HepG2 (cell line): ENCODE data around the gene TRPM1. TPM values are rescaled to one million over a fixed set of nuclear protein-coding genes. Genes with fewer than 3 reads are reported as not detected.

Source experiments
- ATAC-seq: fragments of 200-7000 bp; cut with Tn5 transposase; 3 replicates; pipeline ENCODE4 v1.9.1; 2020; ENCODE audit warnings: mild to moderate bottlenecking, moderate library complexity
- BruUV-seq: library from RNA; stranded (reverse); fragments of 400-500 nt; replicated peaks from 2 replicates; lab custom pipeline; 2021; lab: Mats Ljungman, UMichigan
- CTCF ChIA-PET: fragments of 300-600 bp; formaldehyde crosslinking; extraction: SDS; loops from one replicate; lab custom pipeline; 2021; ENCODE audit warnings: low total read pairs, inconsistent platforms, low intra/inter-chr PET ratio; lab: Yijun Ruan, JAX
- POLR2A ChIA-PET: fragments of 350-600 bp; sonication (Branson Sonifier 250); formaldehyde crosslinking; loops from one replicate; lab custom pipeline; 2020; ENCODE audit warnings: antibody characterized with exemption, inconsistent platforms; lab: Yijun Ruan, JAX
- DNase-seq: peaks from one replicate; pipeline ENCODE4 v3.0.0-alpha.2; 2015; ENCODE audit warnings: low spot score
- FAIRE-seq: peaks from 3 replicates; lab custom pipeline; 2011; peaks lifted over from hg19 to GRCh38; lab: Jason Lieb, UNC
- H2AFZ ChIP-seq: one replicate; pipeline ENCODE4 v1.6.1; 2011; ENCODE audit warnings: low read length, inconsistent platforms
- H3K27ac ChIP-seq: fragments of 300-600 bp; 3 replicates; pipeline ENCODE4 v1.8.0; 2011; ENCODE audit warnings: mixed run types, mild to moderate bottlenecking, mixed read lengths, low read length, inconsistent platforms; ENCODE audit not compliant: insufficient read depth; ENCODE audit errors: extremely low read length
- H3K27me3 ChIP-seq, 2 experiments: fragments of 200-600 bp in 1 of 2; 2 replicates in 1 of 2; 3 replicates in 1 of 2; pipeline versions ENCODE4 v1.6.0 to v1.8.0; 2011; ENCODE audit warnings: low read length in 2 of 2, mild to moderate bottlenecking in 2 of 2, moderate library complexity in 2 of 2, inconsistent platforms in 1 of 2; ENCODE audit not compliant: insufficient read depth in 2 of 2, control insufficient read depth in 1 of 2
- H3K36me3 ChIP-seq, 2 experiments: fragments of 200-600 bp in 1 of 2; replicated peaks in 1 of 2; 2 replicates in 1 of 2; 3 replicates in 1 of 2; pipeline versions ENCODE4 v1.5.1 to v1.8.0; 2011; ENCODE audit warnings: low read length in 2 of 2, inconsistent platforms in 1 of 2; ENCODE audit not compliant: insufficient read depth in 2 of 2, control insufficient read depth in 1 of 2
- H3K4me1 ChIP-seq: 2 replicates; pipeline ENCODE4 v1.5.1; 2012; ENCODE audit warnings: low read length, inconsistent platforms; ENCODE audit not compliant: insufficient read depth
- H3K4me2 ChIP-seq: 2 replicates; pipeline ENCODE4 v1.6.0; 2011; ENCODE audit warnings: low read depth, low read length, inconsistent platforms
- H3K4me3 ChIP-seq, 3 experiments: fragments of 200-600 bp in 1 of 3; sonication (generic), shearing (Covaris generic) in 1 of 3; replicated peaks in 1 of 3; 2 replicates each; pipeline ENCODE4 v1.5.1; 2011 to 2016; ENCODE audit warnings: low read length in 3 of 3, inconsistent platforms in 2 of 3, low read depth in 2 of 3, mild to moderate bottlenecking in 2 of 3, control low read depth in 1 of 3, mixed read lengths in 1 of 3; ENCODE audit not compliant: insufficient read depth in 1 of 3
- H3K79me2 ChIP-seq: one replicate; pipeline ENCODE4 v1.6.1; 2011; ENCODE audit warnings: low read length, inconsistent platforms; ENCODE audit not compliant: insufficient read depth
- H3K9ac ChIP-seq: 2 replicates; pipeline ENCODE4 v1.6.0; 2011; ENCODE audit warnings: mild to moderate bottlenecking, low read depth, low read length, inconsistent platforms; ENCODE audit not compliant: insufficient read depth
- H3K9me3 ChIP-seq: 2 replicates; pipeline ENCODE4 v1.5.1; 2012; ENCODE audit warnings: mild to moderate bottlenecking, low read length
- H4K20me1 ChIP-seq: 2 replicates; pipeline ENCODE4 v1.6.0; 2011; ENCODE audit warnings: inconsistent platforms, mild to moderate bottlenecking, low read length, moderate library complexity; ENCODE audit not compliant: insufficient read depth
- DBP ChIP-seq: sonication (generic); formaldehyde crosslinking; IDR thresholded peaks from 2 replicates; pipeline ENCODE4 v1.4.0; 2020; ENCODE audit warnings: missing genetic modification reagents; ENCODE audit errors: not compliant biosample characterization
- FOSL2 ChIP-seq: sonication (generic); formaldehyde crosslinking; IDR thresholded peaks from 2 replicates; pipeline ENCODE4 v1.4.0; 2020; ENCODE audit warnings: missing genetic modification reagents
- GTF2F1 ChIP-seq: fragments of 150-350 bp; IDR thresholded peaks from 2 replicates; pipeline ENCODE4 v1.6.1; 2014; ENCODE audit warnings: low read length
- HBP1 ChIP-seq: IDR thresholded peaks from 2 replicates; pipeline ENCODE4 v1.6.1; 2016; ENCODE audit warnings: low read depth, control low read depth
- ISL2 ChIP-seq: sonication (generic); formaldehyde crosslinking; IDR thresholded peaks from 2 replicates; pipeline ENCODE4 v1.5.0; 2020; ENCODE audit warnings: missing genetic modification reagents
- KMT2A ChIP-seq: sonication (generic); formaldehyde crosslinking; IDR thresholded peaks from 2 replicates; pipeline ENCODE4 v1.4.0; 2020; ENCODE audit warnings: missing genetic modification reagents
- SP1 ChIP-seq, 2 experiments: fragments of 450-650 bp in 1 of 2; sonication (generic) in 1 of 2; formaldehyde crosslinking in 1 of 2; IDR thresholded peaks; 2 replicates each; pipeline versions ENCODE4 v1.4.0 to v1.6.1; 2016 to 2020; ENCODE audit warnings: missing genetic modification reagents in 1 of 2
- ZNF138 ChIP-seq: sonication (generic); formaldehyde crosslinking; IDR thresholded peaks from 2 replicates; pipeline ENCODE4 v1.5.0; 2020; ENCODE audit warnings: mild to moderate bottlenecking, low read depth, missing genetic modification reagents
- ZNF205 ChIP-seq: IDR thresholded peaks from 2 replicates; pipeline ENCODE4 v1.6.1; 2018; ENCODE audit warnings: missing biosample characterization, missing genetic modification reagents
- ZNF44 ChIP-seq: sonication (generic); formaldehyde crosslinking; IDR thresholded peaks from 2 replicates; pipeline ENCODE4 v1.5.1; 2020; ENCODE audit warnings: mild to moderate bottlenecking, missing genetic modification reagents
- ZNF710 ChIP-seq: sonication (generic); formaldehyde crosslinking; IDR thresholded peaks from 2 replicates; pipeline ENCODE4 v1.5.0; 2020; ENCODE audit warnings: mild to moderate bottlenecking, missing genetic modification reagents, borderline replicate concordance
- WGBS: methylation state at CpG from one replicate; pipeline ENCODE4 v1.1.6; 2017; ENCODE audit warnings: low lambda C conversion rate; 5-methylcytosine and 5-hydroxymethylcytosine counted together
- in situ Hi-C: cut with HindIII; loops from 2 replicates; pipeline ENCODE4 v1.10.0; 2017; ENCODE audit warnings: low pct_unique_long_range_greater_than_20kb; ENCODE audit not compliant: extremely low pct_ligation_motif_present
- intact Hi-C: fragments of 100-400 bp; cut with micrococcal nuclease; formaldehyde crosslinking; loops from one replicate; pipeline ENCODE4 v1.10.0; 2022; ENCODE audit not compliant: unreplicated experiment
- polyA plus RNA-seq, 8 experiments: library from polyadenylated mRNA; depleted of rRNA in 3 of 8; stranded (reverse) in 7 of 8; unstranded in 1 of 8; fragments of >200 nt; fragmentation: Illumina TruSeq in 4 of 8; extraction: Trizol in 4 of 8; gene quantifications; 2 replicates each; pipeline versions ENCODE4 v1.2.1 to v1.2.3, GENCODE V29; 2011 to 2016; ENCODE audit warnings: low read depth in 4 of 8, missing spikeins in 1 of 8, mixed read lengths in 1 of 8; ENCODE audit not compliant: insufficient read depth in 1 of 8
- total RNA-seq, 5 experiments: library from RNA; depleted of rRNA; stranded (reverse); fragments of >200 nt; fragmentation: Illumina TruSeq; extraction: Trizol; gene quantifications; 2 replicates each; pipeline ENCODE4 v1.2.3, GENCODE V29; 2016; ENCODE audit warnings: low read depth in 1 of 5

Gene TRPM1
- total and polyA plus RNA-seq, 2 of the 13 experiments (the other 11 are each of a cell fraction or from before 2014, with no cell fraction given): not detected

GRCh38 chr15:31060429-31061140, 40.9 kb downstream of the TRPM1 start:
- WGBS: 42% methylated on average over 14 of the region's 15 CpGs
- H3K36me3 ChIP-seq: no peaks in the 10 kb centered on the region
- H4K20me1 ChIP-seq: no peaks in the 10 kb centered on the region
- H3K27me3 ChIP-seq: peaks cover 0 to 3% of the 10 kb centered on the region in 2 experiments; a peak in 3 of 5 replicates
- H3K9ac ChIP-seq: no peak overlapping the region
- in situ Hi-C loops (no loop called here), intact Hi-C loops (no loop called here)
- no peak for DNase-seq
- H3K27ac ChIP-seq: no peak overlapping the region
- no TSS peak for BruUV-seq
- H3K4me3 ChIP-seq: no peak overlapping the region
- H3K4me1 ChIP-seq: no peaks in the 10 kb centered on the region
- H3K4me2 ChIP-seq: no peak overlapping the region
- H2AFZ ChIP-seq: no peak overlapping the region
- POLR2A ChIA-PET: no interaction called here
- TF ChIP-seq DBP (no peak), SP1 (IDR thresholded peaks at IDR 0.05) (no peak), SP1 (CRISPR knock-in tag; IDR thresholded peaks at IDR 0.05) (no peak), ZNF44 (CRISPR knock-in tag) (no peak), ISL2 (CRISPR knock-in tag) (no peak), ZNF205 (CRISPR knock-in tag) (no peak), ZNF138 (no peak), HBP1 (no peak), FOSL2 (CRISPR knock-in tag) (no peak), KMT2A (CRISPR knock-in tag) (no peak), ZNF710 (no peak), GTF2F1 (no peak)
- no peaks in the 10 kb centered on the region for H3K79me2 ChIP-seq
- H3K9me3 ChIP-seq: no peaks in the 10 kb centered on the region
- no peak for ATAC-seq
- FAIRE-seq: no peak
- CTCF ChIA-PET: no interaction called here
